MCF 10A (cell line): ENCODE measurements around the gene PNMA8A. TPM values are rescaled to one million over a fixed set of nuclear protein-coding genes. Genes with fewer than 3 reads are reported as not detected.
A peak's percentile ranks its signal among the peaks of the same experiment; 100 is the strongest.

Experiments used
- BruUV-seq: library from RNA; stranded (reverse); fragments of 400-500 nt; replicated peaks from 2 replicates; lab custom pipeline; 2021; lab: Mats Ljungman, UMichigan
- CTCF ChIA-PET: fragments of 300-600 bp; sonication (Branson Sonifier 250); formaldehyde crosslinking; extraction: SDS; loops from one replicate; lab custom pipeline; 2021; ENCODE audit warnings: antibody characterized with exemption, inconsistent platforms; lab: Yijun Ruan, JAX
- POLR2A ChIA-PET: fragments of 300-600, 350-650 bp; sonication (Branson Sonifier 250); formaldehyde crosslinking; extraction: SDS; loops from one replicate; lab custom pipeline; 2020; ENCODE audit warnings: antibody characterized with exemption, inconsistent platforms; lab: Yijun Ruan, JAX
- DNase-seq: peaks from one replicate; pipeline ENCODE4 v3.0.0-alpha.2; 2018; ENCODE audit not compliant: unreplicated experiment
- H3K27ac Mint-ChIP-seq: one replicate; pipeline ENCODE4 v1.8.0; 2022; ENCODE audit warnings: mild to moderate bottlenecking, low read depth, mixed read lengths; ENCODE audit not compliant: unreplicated experiment
- H3K27me3 Mint-ChIP-seq: one replicate; pipeline ENCODE4 v1.8.0; 2022; ENCODE audit warnings: mixed read lengths; ENCODE audit not compliant: insufficient read depth, unreplicated experiment
- H3K36me3 Mint-ChIP-seq: one replicate; pipeline ENCODE4 v1.8.0; 2022; ENCODE audit warnings: mild to moderate bottlenecking, moderate library complexity, mixed read lengths; ENCODE audit not compliant: insufficient read depth, unreplicated experiment
- H3K4me1 Mint-ChIP-seq: one replicate; pipeline ENCODE4 v1.8.0; 2022; ENCODE audit warnings: mixed read lengths; ENCODE audit not compliant: insufficient read depth, unreplicated experiment
- H3K4me3 Mint-ChIP-seq: one replicate; pipeline ENCODE4 v1.8.0; 2022; ENCODE audit warnings: mild to moderate bottlenecking, moderate library complexity, mixed read lengths; ENCODE audit not compliant: unreplicated experiment
- H3K9me3 Mint-ChIP-seq: one replicate; pipeline ENCODE4 v1.8.0; 2022; ENCODE audit warnings: mixed read lengths; ENCODE audit not compliant: unreplicated experiment
- intact Hi-C: fragments of 100-400 bp; cut with micrococcal nuclease; formaldehyde crosslinking; loops from 2 replicates; pipeline ENCODE4 v1.14.1; 2022
- total RNA-seq: library from RNA; stranded (reverse); gene quantifications from 2 replicates; pipeline ENCODE4 v1.2.3, GENCODE V29; 2022
- TF ChIP-seq, protein P1 (sequence below): fragments of 200-600 bp; IDR thresholded peaks from one replicate; pipeline ENCODE4 v1.8.0; 2022; ENCODE audit warnings: antibody characterized with exemption, mild to moderate bottlenecking; ENCODE audit not compliant: unreplicated experiment

Gene PNMA8A
- total RNA-seq, 1 experiment from 2014 or later = 7.6 TPM

- no TSS peak for BruUV-seq
- Mint-ChIP-seq H3K4me3 (no peak overlapping the region), H3K36me3 (peaks cover 6% of the 10 kb centered on the region), H3K4me1 (peaks cover 25% of the 10 kb centered on the region), H3K9me3 (no peaks in the 10 kb centered on the region), H3K27ac (peak overlapping the region; percentile 42), H3K27me3 (no peaks in the 10 kb centered on the region)
- TF ChIP-seq, protein P1, sequence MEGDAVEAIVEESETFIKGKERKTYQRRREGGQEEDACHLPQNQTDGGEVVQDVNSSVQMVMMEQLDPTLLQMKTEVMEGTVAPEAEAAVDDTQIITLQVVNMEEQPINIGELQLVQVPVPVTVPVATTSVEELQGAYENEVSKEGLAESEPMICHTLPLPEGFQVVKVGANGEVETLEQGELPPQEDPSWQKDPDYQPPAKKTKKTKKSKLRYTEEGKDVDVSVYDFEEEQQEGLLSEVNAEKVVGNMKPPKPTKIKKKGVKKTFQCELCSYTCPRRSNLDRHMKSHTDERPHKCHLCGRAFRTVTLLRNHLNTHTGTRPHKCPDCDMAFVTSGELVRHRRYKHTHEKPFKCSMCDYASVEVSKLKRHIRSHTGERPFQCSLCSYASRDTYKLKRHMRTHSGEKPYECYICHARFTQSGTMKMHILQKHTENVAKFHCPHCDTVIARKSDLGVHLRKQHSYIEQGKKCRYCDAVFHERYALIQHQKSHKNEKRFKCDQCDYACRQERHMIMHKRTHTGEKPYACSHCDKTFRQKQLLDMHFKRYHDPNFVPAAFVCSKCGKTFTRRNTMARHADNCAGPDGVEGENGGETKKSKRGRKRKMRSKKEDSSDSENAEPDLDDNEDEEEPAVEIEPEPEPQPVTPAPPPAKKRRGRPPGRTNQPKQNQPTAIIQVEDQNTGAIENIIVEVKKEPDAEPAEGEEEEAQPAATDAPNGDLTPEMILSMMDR = no peak
- CTCF ChIA-PET = interaction anchor here (1.0 kb wide), 1 partner anchor 76 kb away, joined by 3 read pairs; no protein-coding TSS in a partner anchor
- POLR2A ChIA-PET = no interaction called here
- intact Hi-C loops = no loop called here
- DNase-seq = no peak
Measured at GRCh38 chr19:46471811-46472543, 614 bp upstream of the PNMA8A start.

- H3K27me3 Mint-ChIP-seq = no peaks in the 10 kb centered on the region
- peaks cover 6% of the 10 kb centered on the region for H3K36me3 Mint-ChIP-seq
- DNase-seq = no peak
- ChIA-PET POLR2A (interaction anchor here (0.9 kb wide), 1 partner anchor 9 kb away, joined by 3 read pairs; no protein-coding TSS in a partner anchor), CTCF (interaction anchor here (0.5 kb wide), 1 partner anchor 59 kb away, joined by 3 read pairs; no protein-coding TSS in a partner anchor)
- peaks cover 28% of the 10 kb centered on the region for H3K4me1 Mint-ChIP-seq
- intact Hi-C loops = no loop called here
- peak overlapping the region; percentile 51 for H3K27ac Mint-ChIP-seq
- TSS peak; percentile 30 for BruUV-seq
- H3K9me3 Mint-ChIP-seq = no peaks in the 10 kb centered on the region
- TF ChIP-seq, protein P1 = no peak
- H3K4me3 Mint-ChIP-seq = no peak overlapping the region
Measured at GRCh38 chr19:46470376-46470775, 987 bp downstream of the PNMA8A start.

- H3K4me1 Mint-ChIP-seq = peaks cover 28% of the 10 kb centered on the region
- CTCF ChIA-PET = no interaction called here
- POLR2A ChIA-PET = no interaction called here
- TF ChIP-seq, protein P1 = no peak
- H3K9me3 Mint-ChIP-seq = no peaks in the 10 kb centered on the region
- intact Hi-C loops = no loop called here
- BruUV-seq = no TSS peak
- no peak for DNase-seq
- no peaks in the 10 kb centered on the region for H3K27me3 Mint-ChIP-seq
- no peak overlapping the region for H3K4me3 Mint-ChIP-seq
- H3K27ac Mint-ChIP-seq = peak overlapping the region; percentile 51
- peaks cover 6% of the 10 kb centered on the region for H3K36me3 Mint-ChIP-seq
Measured at GRCh38 chr19:46469541-46470185, 1.7 kb downstream of the PNMA8A start.
